ENCODE measurements around the gene CCDC187. TPM values are rescaled to one million over a fixed set of nuclear protein-coding genes. Genes with fewer than 3 reads are reported as not detected.

The CCDC187 gene
- total RNA-seq, 2 donors from 2014 or later, result not detected

DNA sequence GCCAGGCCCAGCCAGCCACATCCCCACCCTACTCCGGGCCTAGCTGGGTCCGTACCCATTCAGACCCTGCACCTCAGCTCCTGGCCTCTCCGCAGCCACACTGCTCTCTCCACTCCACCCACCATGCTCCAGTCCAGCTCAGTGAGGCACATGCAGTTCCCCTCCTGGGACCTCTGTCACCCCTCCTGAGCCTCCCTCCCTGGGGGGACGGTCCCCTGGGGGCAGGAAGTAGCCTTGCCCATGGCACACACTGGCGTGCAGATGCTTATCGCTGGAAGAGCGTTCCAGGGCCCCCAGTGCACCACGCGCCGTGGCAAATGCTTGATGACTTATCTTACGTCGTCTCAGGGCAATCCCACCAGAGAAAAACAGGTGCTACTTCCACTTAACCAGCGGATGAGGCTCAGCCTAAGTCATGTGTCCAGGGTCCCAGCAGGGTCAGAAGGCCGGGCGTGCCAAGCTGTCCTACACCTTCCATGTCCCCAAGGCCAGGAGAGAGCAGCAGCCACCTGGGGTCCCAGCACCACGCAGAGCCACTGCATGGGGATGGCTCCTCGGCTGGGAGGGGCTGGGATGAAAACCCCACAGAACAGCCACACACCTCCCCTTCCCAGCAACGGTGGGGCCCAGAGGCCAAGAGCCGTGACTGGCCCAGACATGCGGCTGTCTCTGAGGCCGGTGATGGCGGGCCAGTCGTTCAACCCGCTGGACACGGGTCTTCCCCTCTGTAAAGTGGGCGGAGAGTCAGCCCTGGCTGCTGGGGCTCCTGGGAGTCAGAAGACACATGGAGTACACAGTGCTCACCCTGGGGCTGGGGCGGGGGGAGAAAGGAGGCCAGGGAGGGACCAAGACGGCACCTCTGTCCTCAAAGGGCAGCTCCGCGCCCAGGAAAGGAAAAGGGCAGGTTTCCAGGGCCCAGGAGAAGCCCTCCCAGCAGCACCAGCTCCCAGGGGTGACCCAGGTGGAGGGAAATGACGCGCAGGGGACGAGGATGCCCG, 2.6 kb upstream of the CCDC187 start:
- DNase-seq (no peak), ATAC-seq (no peak)
- intact Hi-C loops (cut with DNase I), result no loop called here

GRCh38 chr9:136305804-136306203, 1.9 kb upstream of the CCDC187 start:
- intact Hi-C loops (cut with DNase I), result no loop called here
- no peak for ATAC-seq
- DNase-seq, result no peak

- intact Hi-C loops (cut with DNase I), result no loop called here
- no peak for DNase-seq
Observed at GRCh38 chr9:136304981-136305380, 1.1 kb upstream of the CCDC187 start.

GRCh38 chr9:136304456-136304855, 562 bp upstream of the CCDC187 start:
- intact Hi-C loops (cut with DNase I), result no loop called here
- ATAC-seq (no peak), DNase-seq (no peak)

More at GRCh38 chr9:136304981-136305380, 1.1 kb upstream of the CCDC187 start:
- no peak for ATAC-seq

GRCh38 chr9:136303066-136303824, 649 bp downstream of the CCDC187 start:
- no peak for ATAC-seq
- DNase-seq, result no peak
- intact Hi-C loops (cut with DNase I), result no loop called here

DNA sequence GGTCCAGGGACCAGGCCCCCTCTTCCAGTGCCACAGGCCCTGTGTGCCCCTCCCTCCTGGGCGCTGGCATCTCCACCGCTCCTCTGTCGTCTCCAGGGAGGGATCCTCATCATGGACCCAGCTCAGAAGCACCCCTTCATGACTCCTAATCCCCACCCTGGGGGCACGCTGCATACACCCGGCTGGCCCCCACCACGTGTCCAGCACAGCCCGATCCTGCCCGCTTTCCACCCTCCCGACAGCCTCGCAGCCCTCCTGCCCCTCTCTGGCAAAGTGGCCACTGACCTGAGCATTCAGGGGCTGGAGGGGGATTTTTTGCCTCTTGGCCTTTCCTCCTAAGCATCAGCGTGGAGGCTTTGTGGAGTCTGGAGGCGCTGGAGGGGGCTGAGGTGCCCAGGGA, 1.4 kb downstream of the CCDC187 start:
- DNase-seq (no peak), ATAC-seq (no peak)
- intact Hi-C loops (cut with DNase I), result no loop called here

DNA sequence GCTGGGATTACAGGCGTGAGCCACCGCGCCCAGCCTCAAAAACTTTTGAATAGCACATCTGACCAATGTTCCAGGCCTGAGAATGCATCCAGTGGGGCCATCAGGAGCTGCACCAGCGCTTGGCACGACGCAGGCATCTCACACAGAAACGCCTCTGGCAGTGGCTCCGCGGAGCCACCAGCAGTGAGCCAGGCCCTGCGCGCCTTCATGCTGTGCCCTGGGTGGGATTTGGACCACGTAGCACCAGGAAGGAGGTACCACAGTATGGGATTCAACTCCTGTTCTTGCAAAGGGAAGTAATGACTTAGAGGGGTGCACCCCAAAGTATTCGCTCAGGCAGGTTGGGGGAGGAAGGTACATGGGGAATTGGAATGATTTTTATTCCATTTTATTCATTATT, 3.0 kb downstream of the CCDC187 start:
- no peak for ATAC-seq
- intact Hi-C loops (cut with DNase I), result no loop called here

GRCh38 chr9:136300016-136300545, 3.8 kb downstream of the CCDC187 start:
- no peak for DNase-seq

More for the DNA sequence above, 3.0 kb downstream of the CCDC187 start:
- DNase-seq, result no peak

GRCh38 chr9:136299541-136299940, 4.4 kb downstream of the CCDC187 start:
- DNase-seq (no peak), ATAC-seq (no peak)
- intact Hi-C loops (cut with DNase I), result no loop called here

More at GRCh38 chr9:136300016-136300545, 3.8 kb downstream of the CCDC187 start:
- intact Hi-C loops (cut with DNase I), result no loop called here
- no peak for ATAC-seq

- intact Hi-C loops (cut with DNase I), result no loop called here
- no peak for DNase-seq
- no peak for ATAC-seq
Observed at GRCh38 chr9:136299116-136299515, 4.8 kb downstream of the CCDC187 start.

DNA sequence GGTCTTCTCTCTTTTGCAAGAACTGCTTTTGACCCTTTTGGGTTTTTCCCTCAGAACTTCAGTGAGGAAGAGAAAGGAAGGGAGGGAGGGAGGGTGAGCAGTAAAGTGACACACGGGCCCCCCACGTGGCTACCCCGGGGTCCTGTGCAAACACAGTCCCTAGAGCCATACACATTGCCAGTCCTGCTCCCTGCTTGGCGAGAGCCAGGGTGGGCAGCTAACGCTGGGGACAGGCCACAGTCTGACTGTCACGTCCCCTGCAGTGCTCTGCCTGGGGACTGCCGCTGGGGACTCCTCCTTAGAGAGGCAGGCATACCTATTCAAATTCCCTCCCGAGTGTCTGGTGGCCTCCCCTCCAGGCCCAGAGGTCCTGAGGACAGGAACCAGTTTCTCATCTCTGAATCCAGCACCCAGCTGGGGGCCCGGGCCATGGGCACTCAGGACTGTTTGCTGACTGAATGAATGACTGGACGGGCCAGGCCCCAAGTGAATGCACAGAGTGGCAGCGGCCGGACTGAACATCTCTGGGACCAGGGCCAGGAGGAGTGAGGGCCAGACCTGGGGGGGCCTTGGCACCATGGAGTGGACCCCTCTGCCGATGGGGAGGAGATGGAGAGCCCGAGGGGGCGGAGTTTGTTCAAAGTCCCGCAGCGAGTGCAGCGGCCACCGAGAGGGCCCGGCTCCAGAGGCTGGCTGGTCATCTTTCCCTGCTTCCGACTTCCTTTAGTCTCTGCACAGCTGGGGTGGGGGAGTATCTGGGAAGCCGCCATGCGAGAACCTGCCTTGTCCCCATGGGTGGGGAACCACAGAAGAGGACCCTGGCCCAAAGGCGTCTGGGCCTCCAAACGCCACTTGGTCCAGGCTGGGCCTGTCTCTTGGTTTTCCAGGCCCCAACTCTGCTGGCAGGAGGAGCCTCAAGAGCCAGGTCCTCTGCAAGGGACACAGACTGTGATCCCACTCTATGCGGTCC, 5.8 kb downstream of the CCDC187 start:
- no peak for ATAC-seq
- no peak for DNase-seq
- intact Hi-C loops (cut with DNase I), result no loop called here

DNA sequence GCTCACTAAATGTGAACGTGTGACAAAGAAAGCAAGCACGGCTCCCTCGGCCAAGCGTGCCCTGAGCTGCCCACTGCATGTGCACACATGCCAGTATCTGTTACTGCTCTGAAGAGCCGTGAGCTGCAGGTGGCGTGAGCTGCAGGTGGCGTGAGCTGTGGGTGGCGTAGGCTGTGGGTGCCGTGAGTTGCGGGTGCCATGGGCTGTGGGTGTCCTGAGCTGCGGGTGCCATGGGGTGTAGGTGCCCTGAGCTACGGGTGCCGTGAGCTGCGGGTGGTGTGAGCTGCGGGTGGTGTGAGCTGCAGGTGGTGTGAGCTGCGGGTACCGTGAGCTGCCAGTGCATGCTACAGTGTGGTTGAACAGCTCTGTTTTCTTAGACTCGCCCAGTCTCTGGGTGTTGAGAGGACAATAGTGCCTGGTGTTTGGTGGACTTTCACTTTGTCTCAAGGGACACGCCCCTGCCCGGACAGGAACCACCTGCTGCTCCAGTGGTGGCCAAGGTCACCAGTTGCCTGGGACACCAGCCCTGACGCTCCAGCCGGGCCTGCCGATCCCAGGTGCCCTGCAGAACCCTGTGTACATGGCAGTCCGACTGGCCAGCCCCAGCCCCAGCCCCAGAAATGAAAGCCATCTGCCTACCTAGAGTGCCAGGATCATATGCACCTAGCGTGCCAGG, 6.7 kb downstream of the CCDC187 start:
- ATAC-seq, result peak in 1 of 2 donors; percentile 25
- intact Hi-C loops (cut with DNase I), result no loop called here
- DNase-seq, result no peak

DNA sequence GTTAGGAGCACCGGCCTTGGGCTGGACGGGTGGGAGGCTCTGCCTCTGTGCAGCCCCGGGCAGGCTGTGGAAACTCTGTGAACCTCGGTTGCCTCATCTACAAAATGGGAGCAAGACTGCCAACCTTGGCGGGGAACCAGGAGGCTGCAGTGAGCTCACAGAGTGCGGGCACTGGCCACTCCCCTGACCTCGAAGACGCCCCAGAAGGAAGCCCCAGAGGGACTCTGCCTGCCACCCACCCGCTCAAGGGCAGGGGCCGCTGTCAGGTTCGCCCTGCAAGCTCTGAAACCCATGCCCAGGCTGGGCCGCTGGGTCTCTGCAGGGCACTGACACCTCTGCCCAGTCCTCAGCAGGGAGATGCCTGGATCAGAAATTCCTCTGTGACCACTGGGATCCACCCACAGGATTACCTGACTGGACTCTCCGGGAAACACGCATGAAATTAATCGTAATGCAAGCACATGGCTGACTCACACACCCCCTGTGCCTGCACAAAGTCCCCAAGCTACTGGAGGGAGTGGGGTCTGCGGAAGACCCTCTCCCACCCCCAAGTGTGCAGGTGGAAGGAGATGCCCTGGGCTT, 7.4 kb downstream of the CCDC187 start:
- DNase-seq, result peak; percentile 15
- intact Hi-C loops (cut with DNase I), result no loop called here
- ATAC-seq, result no peak

GRCh38 chr9:136295542-136296433, 8.1 kb downstream of the CCDC187 start:
- DNase-seq (no peak), ATAC-seq (no peak)
- intact Hi-C loops (cut with DNase I), result no loop called here

GRCh38 chr9:136295055-136295454, 8.8 kb downstream of the CCDC187 start:
- intact Hi-C loops (cut with DNase I), result no loop called here
- DNase-seq, result no peak
- no peak for ATAC-seq

DNA sequence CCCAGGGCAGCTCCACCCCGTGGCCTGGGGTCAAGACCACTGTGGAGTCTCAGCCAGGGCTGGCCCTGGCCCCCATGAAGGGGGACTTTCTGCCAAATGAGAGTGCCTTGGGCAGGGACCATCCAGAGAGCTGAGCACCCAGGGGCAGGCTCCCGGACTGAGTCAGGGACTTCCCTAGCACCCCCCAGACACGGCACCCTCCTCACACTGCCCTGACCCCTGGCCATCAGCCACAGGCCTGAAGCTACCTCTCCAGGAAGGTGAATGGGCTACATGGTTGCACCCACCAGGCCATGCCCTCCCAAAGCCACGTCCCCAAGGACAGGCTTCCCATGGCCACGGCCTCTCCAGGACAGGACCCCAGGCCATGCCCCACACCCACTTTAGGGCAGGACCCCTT, 9.5 kb downstream of the CCDC187 start:
- ATAC-seq (no peak), DNase-seq (no peak)
- intact Hi-C loops (cut with DNase I), result no loop called here

Measured in left cardiac atrium (tissue), 4 donors.